IMR-90 (cell line): ENCODE measurements around the gene MSH5. TPM values are rescaled to one million over a fixed set of nuclear protein-coding genes. Genes with fewer than 3 reads are reported as not detected.

Source experiments
- ATAC-seq: fragments of 200-7000 bp; cut with Tn5 transposase; 2 replicates; pipeline ENCODE4 v1.9.1; 2020; ENCODE audit warnings: low read depth, mild to moderate bottlenecking, moderate library complexity
- BruUV-seq: library from RNA; stranded (reverse); fragments of 400-500 nt; replicated peaks from 2 replicates; lab custom pipeline; 2021; lab: Mats Ljungman, UMichigan
- CTCF ChIA-PET: fragments of 300-600 bp; formaldehyde crosslinking; extraction: SDS; loops from one replicate; lab custom pipeline; 2021; ENCODE audit warnings: antibody characterized with exemption; lab: Yijun Ruan, JAX
- POLR2A ChIA-PET: fragments of 300-600 bp; sonication (Branson Sonifier 250); formaldehyde crosslinking; loops from one replicate; lab custom pipeline; 2022; ENCODE audit warnings: antibody characterized with exemption; ENCODE audit not compliant: unreplicated experiment; lab: Charles Lee
- DNase-seq: peaks from one replicate; pipeline ENCODE4 v3.0.0; 2013
- H2AFZ ChIP-seq: replicated peaks from 2 replicates; pipeline ENCODE3; 2013; ENCODE audit warnings: low read length, mild to moderate bottlenecking; ENCODE audit not compliant: poor library complexity
- H2AK5ac ChIP-seq: 2 replicates; pipeline ENCODE4 v1.6.1; 2013; ENCODE audit warnings: low read depth, low read length, inconsistent platforms
- H2AK9ac ChIP-seq: replicated peaks from 2 replicates; pipeline ENCODE3; 2013; ENCODE audit warnings: mild to moderate bottlenecking, low read depth, low read length, moderate library complexity; ENCODE audit not compliant: poor library complexity
- H2BK120ac ChIP-seq: 2 replicates; pipeline ENCODE4 v1.6.1; 2013; ENCODE audit warnings: low read depth, low read length, inconsistent platforms
- H2BK15ac ChIP-seq: 3 replicates; pipeline ENCODE4 v1.6.1; 2013; ENCODE audit warnings: low read depth, low read length, inconsistent platforms
- H2BK20ac ChIP-seq: 2 replicates; pipeline ENCODE4 v1.6.1; 2013; ENCODE audit warnings: low read depth, mild to moderate bottlenecking, inconsistent platforms, low read length, moderate library complexity
- H2BK5ac ChIP-seq: 2 replicates; pipeline ENCODE4 v1.6.1; 2013; ENCODE audit warnings: mild to moderate bottlenecking, low read depth, low read length, inconsistent platforms; ENCODE audit not compliant: poor library complexity, severe bottlenecking
- H3K14ac ChIP-seq: replicated peaks from 2 replicates; pipeline ENCODE4 v1.6.1; 2013; ENCODE audit warnings: low read depth, low read length, inconsistent platforms
- H3K18ac ChIP-seq: 2 replicates; pipeline ENCODE4 v1.6.1; 2013; ENCODE audit warnings: low read depth, low read length, control low read depth
- H3K23ac ChIP-seq: 2 replicates; pipeline ENCODE4 v1.6.1; 2013; ENCODE audit warnings: low read depth, low read length, inconsistent platforms
- H3K27ac ChIP-seq: 2 replicates; pipeline ENCODE4 v1.5.1; 2013; ENCODE audit warnings: mild to moderate bottlenecking, control low read depth, low read length; ENCODE audit not compliant: insufficient read depth
- H3K27me3 ChIP-seq: 2 replicates; pipeline ENCODE4 v1.6.1; 2013; ENCODE audit warnings: low read length; ENCODE audit not compliant: control insufficient read depth, insufficient read depth
- H3K36me3 ChIP-seq: 2 replicates; pipeline ENCODE4 v1.6.1; 2013; ENCODE audit warnings: low read length, mixed read lengths; ENCODE audit not compliant: control insufficient read depth, insufficient read depth
- H3K4ac ChIP-seq: 2 replicates; pipeline ENCODE4 v1.6.1; 2013; ENCODE audit warnings: low read depth, low read length, inconsistent platforms
- H3K4me1 ChIP-seq: 2 replicates; pipeline ENCODE4 v1.6.1; 2013; ENCODE audit warnings: low read length, mixed read lengths; ENCODE audit not compliant: control insufficient read depth, insufficient read depth
- H3K4me2 ChIP-seq: 2 replicates; pipeline ENCODE4 v1.6.1; 2013; ENCODE audit warnings: low read depth, mild to moderate bottlenecking, control low read depth, low read length, moderate library complexity
- H3K4me3 ChIP-seq: 2 replicates; pipeline ENCODE4 v1.5.1; 2013; ENCODE audit warnings: low read depth, mild to moderate bottlenecking, control low read depth, low read length, moderate library complexity; ENCODE audit not compliant: insufficient read depth
- H3K56ac ChIP-seq: 2 replicates; pipeline ENCODE4 v1.6.1; 2013; ENCODE audit warnings: low read length, inconsistent platforms; ENCODE audit not compliant: insufficient read depth; ENCODE audit errors: extremely low read depth
- H3K79me1 ChIP-seq, 2 experiments: 2 replicates each; pipeline ENCODE4 v1.6.1; 2013; ENCODE audit warnings: low read length in 2 of 2, inconsistent platforms in 1 of 2, low read depth in 1 of 2
- H3K9ac ChIP-seq: 2 replicates; pipeline ENCODE4 v1.6.1; 2013; ENCODE audit warnings: low read depth, low read length, control low read depth
- H3K9me1 ChIP-seq: 2 replicates; pipeline ENCODE4 v1.6.1; 2013; ENCODE audit warnings: low read length, inconsistent platforms; ENCODE audit not compliant: insufficient read depth
- H3K9me3 ChIP-seq: 2 replicates; pipeline ENCODE4 v1.6.1; 2013; ENCODE audit warnings: low read length; ENCODE audit not compliant: control insufficient read depth, insufficient read depth
- H4K20me1 ChIP-seq: 2 replicates; pipeline ENCODE4 v1.6.1; 2013; ENCODE audit warnings: low read length, inconsistent platforms; ENCODE audit not compliant: insufficient read depth
- H4K5ac ChIP-seq: 2 replicates; pipeline ENCODE4 v1.6.1; 2013; ENCODE audit warnings: mild to moderate bottlenecking, low read depth, low read length, control low read depth
- H4K8ac ChIP-seq, 2 experiments: 2 replicates each; pipeline ENCODE4 v1.6.1; 2013; ENCODE audit warnings: low read depth in 2 of 2, low read length in 2 of 2, control low read depth in 1 of 2, inconsistent platforms in 1 of 2
- H4K91ac ChIP-seq: 2 replicates; pipeline ENCODE4 v1.6.1; 2013; ENCODE audit warnings: low read depth, low read length, inconsistent platforms; ENCODE audit not compliant: insufficient read depth
- FOS ChIP-seq: fragments of 150-350 bp; IDR thresholded peaks from 2 replicates; pipeline ENCODE4 v1.6.1; 2016; ENCODE audit warnings: low read depth, low read length
- MAFK ChIP-seq: IDR thresholded peaks from 2 replicates; pipeline ENCODE4 v1.6.1; 2012; ENCODE audit warnings: low read depth, low read length, improper control_type of control experiment
- RFX5 ChIP-seq: IDR thresholded peaks from 2 replicates; pipeline ENCODE4 v1.8.0; 2012; ENCODE audit warnings: low read depth, mild to moderate bottlenecking, low read length, moderate library complexity
- SMC3 ChIP-seq: fragments of 150-350 bp; IDR thresholded peaks from 2 replicates; pipeline ENCODE4 v1.6.1; 2016; ENCODE audit warnings: low read depth, mild to moderate bottlenecking, antibody characterized with exemption, low read length, moderate library complexity
- whole genome bisulfite sequencing, 2 experiments: methylation state at CpG; one replicate each; pipeline versions ENCODE4 v1.1.5 to v1.1.7; 2013; ENCODE audit warnings: missing lambda C conversion rate in 2 of 2; ENCODE audit not compliant: insufficient read length in 1 of 2; ENCODE audit errors: extremely low coverage in 2 of 2; 5-methylcytosine and 5-hydroxymethylcytosine counted together
- dilution Hi-C: fragments of 300-500 bp; cut with HindIII; formaldehyde crosslinking; loops from one replicate; pipeline ENCODE4 v1.14.3; 2018; ENCODE audit warnings: low sequenced_read_pairs; ENCODE audit not compliant: unreplicated experiment
- in situ Hi-C: fragments of 300-500 bp; cut with MboI; formaldehyde crosslinking; loops from 3 replicates; pipeline ENCODE4 v1.14.3; 2019; ENCODE audit warnings: low sequenced_read_pairs, inconsistent platforms, mixed read lengths
- intact Hi-C: fragments of 100-400 bp; cut with micrococcal nuclease; formaldehyde crosslinking; loops from 2 replicates; pipeline ENCODE4 v1.10.0; 2022
- polyA plus RNA-seq, 3 experiments: library from polyadenylated mRNA; depleted of rRNA; stranded (reverse); fragments of >200 nt; gene quantifications; 2 replicates each; pipeline ENCODE4 v1.2.3, GENCODE V29; 2012; ENCODE audit warnings: low replicate concordance in 1 of 3
- total RNA-seq: library from RNA; depleted of rRNA; stranded (reverse); fragments of >200 nt; gene quantifications from 2 replicates; pipeline ENCODE4 v1.2.3, GENCODE V29; 2012

MSH5 gene
- total and polyA plus RNA-seq, 2 of the 4 experiments (the other 2 are of a cell fraction), result 5.6 to 15.7 TPM

DNA sequence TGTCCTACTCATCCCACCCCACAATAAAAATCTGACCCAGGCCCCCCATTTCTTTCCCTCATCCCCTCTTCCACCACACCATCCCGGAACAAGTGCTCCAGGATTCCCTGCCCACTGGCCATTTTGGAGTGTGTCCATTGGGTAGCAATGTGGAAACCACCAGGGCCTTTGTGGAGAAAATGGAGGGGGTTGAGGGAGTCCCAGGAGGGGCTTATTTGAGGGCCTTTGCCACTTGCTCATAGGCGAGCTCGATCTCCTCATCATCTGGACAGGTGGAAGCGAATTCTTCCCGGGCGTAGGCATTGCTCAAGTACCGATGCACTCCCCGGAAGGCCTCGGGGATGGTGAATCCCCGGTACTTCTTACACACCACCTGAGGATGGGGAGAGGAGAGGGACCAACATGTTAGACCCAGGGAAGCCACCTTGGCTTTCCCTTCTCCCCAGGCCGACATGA, 9.1 kb upstream of the MSH5 start:
- BruUV-seq, result no TSS peak
- H3K14ac ChIP-seq, result no peak overlapping the region
- H3K36me3 ChIP-seq, result peaks cover 50% of the 10 kb centered on the region
- DNase-seq (no peak), ATAC-seq (no peak)
- no peak overlapping the region for H3K27ac ChIP-seq
- H3K4ac ChIP-seq, result 0 out of 2 replicates have a peak overlapping the region, but pooled peaks have one; percentile 17
- H3K4me2 ChIP-seq, result no peak overlapping the region; the same call in 1 of the 2 replicates
- in situ Hi-C loops (no loop called here), dilution Hi-C loops (no loop called here), intact Hi-C loops (loop anchor here (2.0 kb wide), 1 partner anchor 28 kb away; the partner anchor contains the start of gene ABHD16A)
- no peak overlapping the region for H2BK20ac ChIP-seq
- no peak overlapping the region for H2BK15ac ChIP-seq
- H3K4me1 ChIP-seq, result peaks cover 7% of the 10 kb centered on the region
- no peak overlapping the region for H2BK5ac ChIP-seq
- H2AK9ac ChIP-seq, result peak overlapping the region; percentile 81
- ChIA-PET CTCF (interaction anchor here (0.9 kb wide), 1 partner anchor 19 kb away, joined by 3 read pairs; no protein-coding TSS in a partner anchor), POLR2A (interaction anchor here (0.6 to 1.0 kb wide), 3 partner anchors 26 to 97 kb away, joined by 3 to 11 read pairs (median 3); partner anchors contain the start of gene HSPA1B)
- H3K4me3 ChIP-seq, result no peak overlapping the region
- no peak overlapping the region for H3K56ac ChIP-seq
- H3K9me1 ChIP-seq, result peaks cover 5% of the 10 kb centered on the region
- peaks cover 0 to 60% of the 10 kb centered on the region in 2 experiments; a peak in 3 of 4 replicates for H3K79me1 ChIP-seq
- no peak overlapping the region for H4K8ac ChIP-seq
- no peak overlapping the region for H2BK120ac ChIP-seq
- TF ChIP-seq MAFK, result no peak
- no peak for TF ChIP-seq SMC3
- no peak for TF ChIP-seq FOS
- no peak for TF ChIP-seq RFX5
- H4K5ac ChIP-seq, result no peak overlapping the region
- 0 out of 2 replicates have a peak overlapping the region, but pooled peaks have one; percentile 31 for H3K23ac ChIP-seq
- no peaks in the 10 kb centered on the region for H3K27me3 ChIP-seq
- H3K18ac ChIP-seq, result no peak overlapping the region
- no peak overlapping the region for H2AFZ ChIP-seq
- H3K9me3 ChIP-seq, result no peaks in the 10 kb centered on the region
- H4K20me1 ChIP-seq, result peaks cover 38% of the 10 kb centered on the region
- H2AK5ac ChIP-seq, result peak overlapping the region; percentile 34; the same call in 1 of the 2 replicates
- 89% methylated on average over 3 of the region's 11 CpGs; no CpG with 5 or more reads in 1 of the 2 experiments for WGBS, 2 experiments
- H3K9ac ChIP-seq, result 0 out of 2 replicates have a peak overlapping the region, but pooled peaks have one; percentile 0
- no peak overlapping the region for H4K91ac ChIP-seq
